Fibroblast of lung (primary cell): ENCODE results near the gene TSPAN1. TPM values are rescaled to one million over a fixed set of nuclear protein-coding genes. Genes with fewer than 3 reads are reported as not detected.

Source experiments
- DNase-seq, 2 donors: peaks; one replicate each; pipeline versions ENCODE4 v3.0.0 to v3.0.0-alpha.2; 2010; ENCODE audit warnings: low read depth in 2 of 2
- H2AFZ ChIP-seq: 2 replicates; pipeline ENCODE4 v1.5.1; 2012; ENCODE audit warnings: low read length, control low read depth, inconsistent platforms
- H3K27ac ChIP-seq: 2 replicates; pipeline ENCODE4 v1.5.1; 2011; ENCODE audit warnings: low read length, control low read depth; ENCODE audit not compliant: insufficient read depth
- H3K27me3 ChIP-seq: 2 replicates; pipeline ENCODE4 v1.5.1; 2011; ENCODE audit warnings: mild to moderate bottlenecking, low read length; ENCODE audit not compliant: control insufficient read depth, insufficient read depth
- H3K36me3 ChIP-seq: 2 replicates; pipeline ENCODE4 v1.5.1; 2011; ENCODE audit warnings: low read length; ENCODE audit not compliant: control insufficient read depth, insufficient read depth
- H3K4me1 ChIP-seq: 2 replicates; pipeline ENCODE4 v1.5.1; 2011; ENCODE audit warnings: low read length; ENCODE audit not compliant: control insufficient read depth, insufficient read depth; ENCODE audit errors: extremely low read depth
- H3K4me2 ChIP-seq: 2 replicates; pipeline ENCODE4 v1.5.1; 2011; ENCODE audit warnings: low read length, control low read depth; ENCODE audit not compliant: insufficient read depth; ENCODE audit errors: extremely low read depth
- H3K4me3 ChIP-seq, 4 experiments: fragments of 200-600 bp in 1 of 4; sonication (generic) in 1 of 4; replicated peaks in 1 of 4; 2 replicates each; pipeline ENCODE4 v1.5.1; 2011 to 2016; ENCODE audit warnings: low read length in 4 of 4, low read depth in 3 of 4, mild to moderate bottlenecking in 3 of 4, control low read depth in 2 of 4, inconsistent platforms in 1 of 4, mixed read lengths in 1 of 4; ENCODE audit not compliant: insufficient read depth in 1 of 4; ENCODE audit errors: control extremely low read depth in 1 of 4
- H3K79me2 ChIP-seq: 2 replicates; pipeline ENCODE4 v1.5.1; 2012; ENCODE audit warnings: mild to moderate bottlenecking, low read length, inconsistent platforms; ENCODE audit not compliant: control insufficient read depth, insufficient read depth
- H3K9ac ChIP-seq: 2 replicates; pipeline ENCODE4 v1.5.1; 2011; ENCODE audit warnings: mild to moderate bottlenecking, low read length, control low read depth; ENCODE audit not compliant: insufficient read depth
- H3K9me3 ChIP-seq: 2 replicates; pipeline ENCODE4 v1.5.1; 2012; ENCODE audit warnings: low read depth, low read length; ENCODE audit not compliant: control insufficient read depth, insufficient read depth
- H4K20me1 ChIP-seq: 2 replicates; pipeline ENCODE4 v1.5.1; 2011; ENCODE audit warnings: low read length; ENCODE audit not compliant: control insufficient read depth, insufficient read depth; ENCODE audit errors: extremely low read depth
- CTCF ChIP-seq, 2 donors: IDR thresholded peaks in 1 of 2; conservative IDR thresholded peaks in 1 of 2; 1 replicate in 1 of 2; 2 replicates in 1 of 2; pipeline ENCODE4 v1.5.1; 2011 to 2012; ENCODE audit warnings: low read length in 2 of 2, control low read depth in 1 of 2, inconsistent platforms in 1 of 2, low read depth in 1 of 2, mild to moderate bottlenecking in 1 of 2
- EZH2 ChIP-seq: IDR thresholded peaks from 2 replicates; pipeline ENCODE4 v1.5.1; 2012; ENCODE audit warnings: low read length, control low read depth, mild to moderate bottlenecking; ENCODE audit errors: missing control alignments
- polyA plus RNA-seq, 2 donors: library from polyadenylated mRNA; depleted of rRNA in 1 of 2; stranded (reverse) in 1 of 2; unstranded in 1 of 2; fragments of >200 nt; gene quantifications; 2 replicates each; pipeline ENCODE4 v1.2.1, GENCODE V29; 2011 to 2012; ENCODE audit warnings: missing spikeins in 1 of 2
- total RNA-seq: library from RNA; depleted of rRNA; stranded (reverse); fragments of >200 nt; gene quantifications from 2 replicates; pipeline ENCODE4 v1.2.1, GENCODE V29; 2014

TSPAN1 gene
- total and polyA plus RNA-seq, 2 donors (not counting 1 experiment from before 2014, with no cell fraction given) = 0.17 to 0.94 TPM

GRCh38 chr1:46166521-46167462 lies 8.1 kb upstream of the TSPAN1 start:
- H3K9ac ChIP-seq = no peak overlapping the region
- TF ChIP-seq EZH2 = no peak
- no peaks in the 10 kb centered on the region for H3K79me2 ChIP-seq
- peak overlapping the region; percentile 64 for H3K4me2 ChIP-seq
- peaks cover 19% of the 10 kb centered on the region for H3K27me3 ChIP-seq
- DNase-seq = peak in 1 of 2 donors; percentile 15
- peak overlapping the region; percentile 33 to 54 (median 38) for H3K4me3 ChIP-seq
- H3K27ac ChIP-seq = no peak overlapping the region
- no peaks in the 10 kb centered on the region for H3K4me1 ChIP-seq
- H3K9me3 ChIP-seq = no peaks in the 10 kb centered on the region
- peak overlapping the region; percentile 51 for H2AFZ ChIP-seq
- no peaks in the 10 kb centered on the region for H4K20me1 ChIP-seq
- H3K36me3 ChIP-seq = no peaks in the 10 kb centered on the region

- Histone ChIP-seq H3K36me3 (no peaks in the 10 kb centered on the region), H3K9me3 (no peaks in the 10 kb centered on the region), H3K4me3 (no peak overlapping the region), H3K79me2 (no peaks in the 10 kb centered on the region), H2AFZ (no peak overlapping the region), H3K4me2 (no peak overlapping the region), H4K20me1 (no peaks in the 10 kb centered on the region), H3K4me1 (peaks cover 3% of the 10 kb centered on the region), H3K27me3 (peaks cover 19% of the 10 kb centered on the region), H3K9ac (no peak overlapping the region), H3K27ac (no peak overlapping the region)
- no peak for DNase-seq
- TF ChIP-seq EZH2 = no peak
- TF ChIP-seq CTCF (conservative IDR thresholded peaks at IDR 0.05 in 1 of 2, IDR thresholded peaks at IDR 0.05 in 1 of 2; ENCODE audit: low read depth in 1 of 2, low read length in 2 of 2) = no peak
Measured at GRCh38 chr1:46168477-46168876, 6.4 kb upstream of the TSPAN1 start.

DNA sequence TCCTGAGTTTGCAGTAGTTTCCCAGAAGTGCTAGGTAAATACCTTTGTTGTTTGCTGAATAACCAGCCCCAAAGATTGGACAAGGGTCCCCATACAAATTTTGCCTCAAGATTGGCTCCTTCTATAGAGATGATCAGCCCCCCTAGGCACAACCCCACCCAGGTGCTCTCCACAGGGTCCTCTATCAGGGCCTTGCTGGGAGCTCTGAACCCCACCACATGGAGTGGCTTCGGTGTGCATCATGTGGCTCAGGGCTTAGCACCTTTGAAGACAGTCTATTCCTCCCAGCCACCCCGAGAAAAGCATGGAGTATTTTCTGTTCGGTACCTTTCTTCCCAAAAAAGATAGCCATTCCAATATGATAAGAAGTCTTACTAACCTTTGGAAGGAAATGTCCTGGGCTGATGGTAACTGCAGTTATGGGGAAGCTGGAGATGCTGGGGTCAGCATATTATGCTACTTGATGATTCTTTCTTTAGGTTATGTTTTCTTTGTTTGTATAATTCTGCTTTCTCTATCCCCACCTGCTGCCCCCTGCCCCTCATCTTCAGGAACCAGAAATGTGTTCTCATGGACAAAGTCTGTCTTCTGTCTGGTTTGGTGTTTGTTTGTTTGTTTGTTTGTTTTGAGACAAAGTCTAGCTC lies 5.0 kb upstream of the TSPAN1 start:
- Histone ChIP-seq H3K9me3 (no peaks in the 10 kb centered on the region), H3K27me3 (peaks cover 19% of the 10 kb centered on the region), H3K9ac (no peak overlapping the region), H2AFZ (no peak overlapping the region), H3K36me3 (no peaks in the 10 kb centered on the region), H3K27ac (no peak overlapping the region), H3K4me3 (no peak overlapping the region), H4K20me1 (no peaks in the 10 kb centered on the region), H3K4me1 (peaks cover 6% of the 10 kb centered on the region), H3K79me2 (no peaks in the 10 kb centered on the region), H3K4me2 (no peak overlapping the region)
- TF ChIP-seq EZH2 = no peak
- no peak for TF ChIP-seq CTCF (conservative IDR thresholded peaks at IDR 0.05 in 1 of 2, IDR thresholded peaks at IDR 0.05 in 1 of 2; ENCODE audit: low read depth in 1 of 2, low read length in 2 of 2)
- no peak for DNase-seq
